Skeletal muscle cell (primary cell): Measurements from ENCODE around the gene RRP9.

ENCODE experiments used
- DNase-seq: peaks from one replicate; pipeline ENCODE4 v3.0.0-alpha.2; 2010; ENCODE audit warnings: low read depth
- H3K4me3 ChIP-seq: 2 replicates; pipeline ENCODE4 v1.5.1; 2011; ENCODE audit warnings: low read depth, mild to moderate bottlenecking, control low read depth, low read length, moderate library complexity

The RRP9 gene

GRCh38 chr3:51958603-51959521 is 17.2 kb upstream of the RRP9 start:
- no peak for DNase-seq
- H3K4me3 ChIP-seq = no peak overlapping the region

GRCh38 chr3:51957520-51958205 is 16.0 kb upstream of the RRP9 start:
- DNase-seq = no peak
- H3K4me3 ChIP-seq = no peak overlapping the region

GRCh38 chr3:51955893-51956770 is 14.4 kb upstream of the RRP9 start:
- no peak for DNase-seq
- no peak overlapping the region for H3K4me3 ChIP-seq

- H3K4me3 ChIP-seq = no peak within 1 kb of the TSS
- no peak for DNase-seq
These were observed 13.6 kb upstream of the RRP9 start, which contains the start of gene GPR62 for GRCh38 chr3:51955175-51955892. Gene GPR62, plus strand, starts transcription at chr3:51955381. Its CDS starts 272 bp downstream, at chr3:51955653.

GRCh38 chr3:51954713-51955112 is 13.0 kb upstream of the RRP9 start:
- DNase-seq = no peak
- no peak overlapping the region for H3K4me3 ChIP-seq

- no peak for DNase-seq
- H3K4me3 ChIP-seq = no peak overlapping the region
These were observed 12.4 kb upstream of the RRP9 start for GRCh38 chr3:51954105-51954504.

GRCh38 chr3:51953445-51953844 is 11.7 kb upstream of the RRP9 start:
- DNase-seq = peak; percentile 58

GRCh38 chr3:51950899-51951298 is 9.2 kb upstream of the RRP9 start:
- no peak overlapping the region for H3K4me3 ChIP-seq
- DNase-seq = no peak

More at GRCh38 chr3:51953445-51953844, 11.7 kb upstream of the RRP9 start:
- H3K4me3 ChIP-seq = no peak overlapping the region

- DNase-seq = no peak
- H3K4me3 ChIP-seq = no peak overlapping the region
These were observed 7.4 kb upstream of the RRP9 start for GRCh38 chr3:51949121-51949520.

GRCh38 chr3:51948016-51948580 is 6.4 kb upstream of the RRP9 start:
- no peak overlapping the region for H3K4me3 ChIP-seq
- DNase-seq = no peak

GRCh38 chr3:51947215-51947900 is 5.7 kb upstream of the RRP9 start:
- no peak for DNase-seq

GRCh38 chr3:51946796-51947195 is 5.1 kb upstream of the RRP9 start:
- no peak overlapping the region for H3K4me3 ChIP-seq
- DNase-seq = no peak

More at GRCh38 chr3:51947215-51947900, 5.7 kb upstream of the RRP9 start:
- no peak overlapping the region for H3K4me3 ChIP-seq

- H3K4me3 ChIP-seq = no peak overlapping the region
- no peak for DNase-seq
These were observed 4.4 kb upstream of the RRP9 start for GRCh38 chr3:51945926-51946705.

- no peak for DNase-seq
- no peak overlapping the region for H3K4me3 ChIP-seq
These were observed 3.5 kb upstream of the RRP9 start for GRCh38 chr3:51945031-51945840.

GRCh38 chr3:51944451-51945021 is 2.8 kb upstream of the RRP9 start:
- DNase-seq = no peak
- no peak overlapping the region for H3K4me3 ChIP-seq
